GM21723 (cell line): ENCODE results near the gene PROK1.
"Not testable (repeated sequence)": the region's sequence is repeated elsewhere in the genome, so short reads cannot be mapped to it uniquely, and the experiment has no call there.

Experiments used
- ATAC-seq: cut with Tn5 transposase; IDR thresholded peaks from one replicate; pipeline ENCODE4 v1.9.1; 2021; ENCODE audit warnings: mild to moderate bottlenecking, moderate library complexity; ENCODE audit not compliant: unreplicated experiment

PROK1 gene

GRCh38 chr1:110450929-110451328, at the start of gene PROK1:
PROK1 (plus strand) TSS chr1:110451149; CDS start chr1:110451217, 68 bp downstream.
- ATAC-seq: no peak

DNA sequence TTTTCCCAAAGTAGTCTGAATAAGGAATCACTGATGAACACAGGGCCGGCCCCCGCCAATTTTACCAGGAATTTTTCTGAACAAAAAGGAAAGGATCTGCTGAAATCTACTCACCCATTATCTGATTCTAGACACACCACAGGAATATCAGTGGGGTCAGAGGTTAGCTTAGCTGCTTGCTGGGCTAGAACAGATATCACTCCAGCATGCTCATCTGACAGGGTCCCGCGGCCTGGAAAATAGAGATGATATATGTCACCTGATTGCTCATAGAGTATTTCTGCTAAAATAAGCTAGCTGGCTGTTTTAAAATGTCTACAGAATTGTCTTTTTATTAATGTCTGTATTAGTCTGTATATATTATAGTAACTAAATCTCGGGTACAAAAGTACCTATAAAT, 47.1 kb upstream of the PROK1 start:
- ATAC-seq: no peak

DNA sequence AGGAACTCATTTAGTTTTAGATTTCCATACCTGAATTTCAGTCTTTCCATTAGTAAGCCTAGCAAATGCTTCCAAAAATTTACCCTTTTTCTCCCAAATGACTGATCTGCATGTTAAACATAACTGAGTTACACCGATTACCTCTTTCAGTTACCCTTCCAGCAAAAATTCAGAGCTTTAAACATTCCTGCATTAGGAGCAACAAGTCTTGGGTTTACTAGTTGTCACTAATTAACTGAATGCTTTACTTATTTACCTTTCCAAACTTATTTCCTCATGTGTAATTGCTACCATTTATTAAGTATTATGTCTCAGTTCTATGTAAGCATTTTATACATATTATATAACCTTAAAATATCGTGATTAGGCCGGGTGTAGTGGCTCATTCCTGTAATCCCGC, 46.5 kb upstream of the PROK1 start:
- no peak for ATAC-seq

- ATAC-seq: not testable (repeated sequence)
These were observed 44.5 kb upstream of the PROK1 start for GRCh38 chr1:110406407-110406806.

DNA sequence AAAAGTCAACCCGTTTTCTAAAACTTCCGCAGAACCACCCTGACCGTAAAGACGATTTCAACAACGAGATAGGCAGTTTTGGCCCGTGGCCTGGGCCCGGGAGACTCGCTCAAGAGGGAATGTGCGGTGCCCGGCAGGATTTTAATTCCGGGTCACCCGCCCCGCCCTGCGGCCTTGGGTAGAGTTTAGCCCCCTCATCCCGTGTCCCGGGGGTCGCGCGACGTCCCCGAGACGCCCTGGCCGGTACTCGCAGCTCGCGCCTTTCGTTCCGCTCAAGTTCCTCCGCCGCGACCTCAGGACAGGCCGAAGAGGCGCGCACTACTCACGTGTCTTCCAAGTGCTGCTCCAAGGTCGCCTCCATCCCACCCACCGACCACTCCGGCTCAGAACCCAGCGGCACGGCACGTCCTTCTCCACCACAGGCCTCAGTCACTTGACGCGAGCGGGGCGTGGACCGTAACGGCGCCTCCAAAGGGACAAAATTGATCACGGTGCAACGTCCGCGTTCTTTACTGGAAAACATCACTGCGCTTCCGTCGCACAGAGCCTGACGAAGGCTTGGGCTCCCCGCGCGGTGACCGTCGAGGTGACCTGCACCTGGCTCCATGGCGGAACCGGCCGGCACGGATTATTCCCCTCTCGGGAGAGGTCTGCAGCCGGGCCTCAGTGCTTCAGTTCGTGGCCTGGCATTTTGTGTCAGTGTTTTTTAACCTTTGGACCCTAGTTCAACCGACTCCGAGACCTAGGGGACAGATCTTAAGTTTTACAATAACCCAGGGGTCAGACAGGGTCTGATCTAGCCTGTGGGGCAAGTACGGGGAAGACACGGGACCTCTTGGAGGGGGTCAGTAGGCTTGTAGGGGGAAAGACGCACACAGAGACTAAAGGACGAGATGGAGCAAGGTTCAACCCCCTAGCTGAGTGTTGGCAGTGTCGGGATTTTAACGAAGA, 43.4 kb upstream of the PROK1 start, which contains the start of gene LAMTOR5:
Gene LAMTOR5, minus strand, starts transcription at position 435 of the 951 bp plus-strand sequence. Its CDS starts 74 bp downstream, at position 361.
- peak; percentile 89 for ATAC-seq

- no peak for ATAC-seq
These were observed 42.5 kb upstream of the PROK1 start for GRCh38 chr1:110408488-110408887.

GRCh38 chr1:110409316-110409715, 41.6 kb upstream of the PROK1 start:
- no peak for ATAC-seq

GRCh38 chr1:110411173-110411735, 39.7 kb upstream of the PROK1 start:
- ATAC-seq: no peak

- peak; percentile 43 for ATAC-seq
These were observed 38.4 kb upstream of the PROK1 start for GRCh38 chr1:110412576-110412975.

GRCh38 chr1:110413045-110413444, 37.9 kb upstream of the PROK1 start:
- not testable (repeated sequence) for ATAC-seq

DNA sequence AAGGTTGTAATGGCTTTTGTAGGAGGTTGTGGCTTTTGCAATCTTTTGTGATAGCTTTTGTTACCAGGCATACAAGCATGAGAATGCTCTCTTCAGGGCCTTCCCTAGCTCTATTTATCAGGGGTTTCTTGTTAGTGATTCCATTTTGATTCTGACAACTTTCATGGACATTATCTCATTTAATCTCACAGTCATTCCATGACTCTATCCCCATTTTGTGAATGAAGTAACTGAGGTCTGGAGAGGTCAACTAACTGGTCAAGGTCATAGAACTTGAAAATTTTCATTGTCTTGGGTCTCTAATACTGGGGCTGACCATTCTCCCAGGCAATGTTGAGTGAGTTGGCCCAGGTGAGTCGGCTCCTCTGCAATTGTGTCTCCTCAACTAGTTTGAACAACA, 32.2 kb upstream of the PROK1 start:
- ATAC-seq: no peak

GRCh38 chr1:110420023-110420662, 30.8 kb upstream of the PROK1 start:
- ATAC-seq: no peak

DNA sequence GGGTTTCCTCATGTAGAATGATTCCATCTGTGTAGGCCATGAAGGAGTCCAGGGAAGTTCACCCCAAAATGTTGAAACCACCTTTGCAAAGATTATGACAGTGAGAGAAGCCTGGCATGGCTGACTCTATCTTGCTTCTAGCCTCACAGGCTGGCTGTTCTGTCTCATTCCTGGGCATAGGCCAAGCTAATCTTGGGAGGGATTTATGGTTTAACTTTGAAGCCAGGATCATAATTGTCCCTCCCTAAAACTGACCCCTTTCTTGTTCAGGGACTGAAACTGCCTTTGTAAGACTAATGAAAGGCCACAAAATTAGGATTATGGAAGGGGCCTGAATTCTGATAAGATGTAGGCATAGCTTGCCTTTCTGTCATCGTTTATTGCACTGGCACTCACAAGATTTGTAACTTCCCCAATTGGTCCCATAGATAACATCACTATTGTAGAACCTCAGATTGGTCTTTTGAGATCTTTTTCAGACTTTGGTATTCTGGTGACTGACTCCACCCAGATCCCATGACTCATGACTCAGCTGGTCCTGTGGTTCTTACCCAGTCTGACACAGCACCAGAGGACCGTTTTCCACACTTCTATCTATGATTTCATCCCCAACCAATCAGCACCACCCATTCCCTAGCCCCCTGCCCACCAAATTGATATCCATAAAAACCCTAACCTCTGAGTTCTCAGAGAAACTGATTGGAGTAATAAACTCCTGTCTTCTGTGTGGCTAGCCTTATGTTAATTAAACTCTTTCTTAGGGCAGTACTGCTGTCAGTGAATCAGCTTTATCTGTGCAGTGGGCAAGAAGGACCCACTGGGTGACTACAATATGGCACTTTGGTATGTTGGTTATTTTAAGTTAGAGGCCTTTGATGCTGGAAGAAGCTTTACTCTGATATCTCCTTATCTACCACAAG, 29.8 kb upstream of the PROK1 start:
- no peak for ATAC-seq

GRCh38 chr1:110424699-110425611, 26.0 kb upstream of the PROK1 start:
- no peak for ATAC-seq

DNA sequence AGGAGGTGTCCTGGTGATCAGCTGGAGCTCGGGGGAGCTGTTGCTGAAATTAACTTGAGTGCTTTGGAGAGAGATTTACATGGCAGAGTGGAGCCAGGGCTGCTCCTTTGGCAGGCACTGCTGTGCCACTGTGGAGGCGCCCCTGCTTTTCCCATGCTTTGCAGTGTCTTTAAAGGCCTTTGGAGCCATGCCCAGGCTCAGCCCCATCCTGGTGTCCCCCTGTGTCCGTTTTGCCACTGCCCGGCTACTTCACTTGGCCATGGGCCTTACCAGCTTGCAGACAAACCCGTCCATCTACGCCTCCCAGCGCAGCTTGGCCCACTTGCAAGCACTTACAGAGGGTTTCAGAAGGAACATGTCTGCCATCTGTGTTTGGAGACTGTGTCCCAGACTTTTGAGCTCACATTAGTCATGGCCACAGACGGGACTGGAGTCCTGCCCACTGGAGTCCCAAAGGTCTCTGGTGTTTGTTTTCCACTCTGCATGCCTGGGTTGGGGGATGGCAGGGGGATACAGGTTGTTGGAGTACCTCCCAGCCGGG, 25.3 kb upstream of the PROK1 start:
- no peak for ATAC-seq

GRCh38 chr1:110426854-110427253, 24.1 kb upstream of the PROK1 start:
- no peak for ATAC-seq

GRCh38 chr1:110428946-110429345, 22.0 kb upstream of the PROK1 start:
- ATAC-seq: no peak

- no peak for ATAC-seq
These were observed 20.6 kb upstream of the PROK1 start for GRCh38 chr1:110430366-110430765.

- no peak for ATAC-seq
These were observed 20.0 kb upstream of the PROK1 start for GRCh38 chr1:110430901-110431300.
